HCT116 (cell line): Measurements from ENCODE around the gene PIN1.

Experiments
- CTCF ChIP-seq, 3 experiments: fragments of 200-600 bp in 1 of 3; sonication (generic) in 1 of 3; IDR thresholded peaks in 2 of 3; conservative IDR thresholded peaks in 1 of 3; 2 replicates each; pipeline ENCODE4 v1.5.1; 2012 to 2017; ENCODE audit warnings: low read depth in 2 of 3, low read length in 2 of 3, antibody characterized with exemption in 1 of 3, borderline replicate concordance in 1 of 3, control low read depth in 1 of 3, mild to moderate bottlenecking in 1 of 3, mixed read lengths in 1 of 3, mixed run types in 1 of 3, moderate library complexity in 1 of 3; ENCODE audit not compliant: insufficient read depth in 1 of 3
- EZH2phosphoT487 ChIP-seq: fragments of 200-600 bp; IDR thresholded peaks from 2 replicates; pipeline ENCODE4 v1.6.1; 2018; ENCODE audit warnings: antibody characterized with exemption, borderline replicate concordance
- MAX ChIP-seq: IDR thresholded peaks from 2 replicates; pipeline ENCODE4 v1.6.1; 2012
- POLR2A ChIP-seq: IDR thresholded peaks from 2 replicates; pipeline ENCODE4 v1.7.0; 2011; ENCODE audit warnings: borderline replicate concordance; ENCODE audit not compliant: insufficient read depth, insufficient read length; ENCODE audit errors: extremely low read depth
- RAD21 ChIP-seq: IDR thresholded peaks from 2 replicates; pipeline ENCODE4 v1.6.1; 2012; ENCODE audit warnings: low read depth, mild to moderate bottlenecking
- YY1 ChIP-seq: IDR thresholded peaks from 2 replicates; pipeline ENCODE4 v1.6.1; 2011; ENCODE audit warnings: low read length, low read depth, moderate library complexity, mild to moderate bottlenecking; ENCODE audit not compliant: insufficient replicate concordance; ENCODE audit errors: extremely low read depth
- ZFX ChIP-seq: fragments of 450-650 bp; IDR thresholded peaks from 2 replicates; pipeline ENCODE4 v1.6.1; 2017

GRCh38 chr19:9885077-9885552, 50.0 kb downstream of the PIN1 start:
- TF ChIP-seq CTCF (IDR thresholded peaks at IDR 0.05 in 2 of 3, conservative IDR thresholded peaks at IDR 0.05 in 1 of 3; ENCODE audit: borderline replicate concordance in 1 of 3, insufficient read depth in 1 of 3, low read depth in 2 of 3, low read length in 2 of 3) (peak in 2 of 3 experiments; percentile 40 to 49; a peak in 4 of 6 replicates), RAD21 (no peak), MAX (no peak), EZH2phosphoT487 (no peak), POLR2A (no peak), ZFX (no peak), YY1 (no peak)
